ENCODE results near the gene FAM174C.

FAM174C gene

DNA sequence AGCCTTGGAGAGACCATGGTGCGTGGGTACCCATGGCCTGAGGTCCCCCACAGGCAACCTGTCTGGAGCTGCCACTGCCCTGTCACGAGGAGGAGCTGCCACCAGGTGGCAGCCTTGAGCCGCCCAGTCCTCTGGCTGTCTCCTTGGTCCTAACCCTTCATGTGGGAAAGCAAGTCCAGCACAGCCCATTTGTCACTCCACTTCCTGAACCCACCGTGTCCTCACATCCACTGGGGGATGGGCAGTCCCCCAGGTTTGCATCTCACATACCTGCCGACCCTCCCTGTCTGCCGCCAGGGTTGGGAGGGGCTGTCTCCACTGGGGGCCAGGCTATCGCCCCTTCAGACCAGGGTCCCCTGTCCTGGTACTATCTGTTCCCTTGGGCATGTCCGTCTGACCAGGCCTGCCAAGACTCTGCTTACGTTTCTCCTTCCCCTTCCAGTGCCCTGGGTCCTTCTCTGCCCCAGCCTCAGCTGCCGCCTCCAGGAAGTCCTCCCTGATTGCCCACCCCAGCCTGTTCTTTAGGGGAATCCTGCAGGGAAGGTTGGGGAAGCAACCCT is 4.5 kb downstream of the FAM174C start:
- POLR2A ChIA-PET, result interaction anchor here (1.5 to 2.3 kb wide), 2 partner anchors 11 to 75 kb away, joined by 3 to 33 read pairs; partner anchors contain the start of gene CIRBP
- no peak for TF ChIP-seq CTBP1 (IDR thresholded peaks at IDR 0.05; ENCODE audit: borderline replicate concordance)
- TF ChIP-seq, protein P1, sequence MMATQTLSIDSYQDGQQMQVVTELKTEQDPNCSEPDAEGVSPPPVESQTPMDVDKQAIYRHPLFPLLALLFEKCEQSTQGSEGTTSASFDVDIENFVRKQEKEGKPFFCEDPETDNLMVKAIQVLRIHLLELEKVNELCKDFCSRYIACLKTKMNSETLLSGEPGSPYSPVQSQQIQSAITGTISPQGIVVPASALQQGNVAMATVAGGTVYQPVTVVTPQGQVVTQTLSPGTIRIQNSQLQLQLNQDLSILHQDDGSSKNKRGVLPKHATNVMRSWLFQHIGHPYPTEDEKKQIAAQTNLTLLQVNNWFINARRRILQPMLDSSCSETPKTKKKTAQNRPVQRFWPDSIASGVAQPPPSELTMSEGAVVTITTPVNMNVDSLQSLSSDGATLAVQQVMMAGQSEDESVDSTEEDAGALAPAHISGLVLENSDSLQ (IDR thresholded peaks at IDR 0.05), result peak; percentile 41; the same call in 1 of the 2 replicates
- peak; percentile 77 for DNase-seq (ENCODE audit: extremely low spot score)
- CTCF ChIA-PET, result interaction anchor here (0.7 to 1.0 kb wide), 3 partner anchors 11 to 103 kb away, joined by 3 to 4 read pairs (median 3); partner anchors contain the start of gene CIRBP

DNA sequence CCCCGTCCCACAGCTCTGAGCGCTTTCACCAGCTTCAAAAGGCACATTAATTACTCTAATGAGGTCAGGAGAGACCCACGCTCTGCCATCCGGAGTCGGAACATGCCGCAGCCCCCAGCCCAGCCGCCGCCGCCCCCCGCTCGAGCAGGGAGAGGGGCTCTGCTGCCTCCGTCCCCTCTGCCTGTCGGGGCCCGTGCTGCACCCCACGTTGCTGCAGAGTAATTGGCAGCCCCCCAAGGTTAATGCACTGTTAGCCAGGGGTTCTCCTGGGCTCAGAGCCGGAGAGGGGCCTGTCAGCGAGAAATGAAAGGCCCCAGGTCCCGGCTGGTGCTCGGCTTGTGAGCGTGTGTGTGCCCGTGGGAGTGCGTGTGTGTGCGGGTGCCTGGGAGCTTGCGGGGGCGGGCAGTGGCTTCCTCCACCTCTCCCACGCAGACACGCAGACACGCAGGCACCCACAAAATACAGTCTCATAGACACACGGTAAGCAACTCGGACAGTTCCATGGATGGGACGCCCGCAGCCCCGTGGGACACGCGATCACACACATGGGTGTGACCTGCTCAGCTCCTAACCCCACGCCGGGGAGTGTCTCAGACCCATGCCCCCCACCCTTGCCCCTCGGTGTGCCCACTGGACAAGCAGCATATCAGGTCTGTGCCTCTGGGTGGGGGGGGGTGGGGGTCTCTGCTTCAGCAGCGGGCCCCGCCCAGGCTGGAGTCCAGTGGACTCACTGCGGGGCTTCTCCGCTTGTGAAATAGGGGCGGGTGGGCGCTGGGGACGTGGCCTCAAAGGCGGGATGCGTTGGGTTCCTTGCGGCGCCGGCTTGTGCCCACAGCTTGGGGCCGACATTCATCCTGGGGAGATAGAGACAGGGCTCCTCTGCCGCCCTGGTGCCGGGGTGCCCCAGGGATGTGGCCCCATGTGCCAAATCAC is 5.6 kb downstream of the FAM174C start:
- TF ChIP-seq NFRKB (IDR thresholded peaks at IDR 0.05) (no peak), HDGF (IDR thresholded peaks at IDR 0.05; ENCODE audit: borderline replicate concordance) (no peak), ELF4 (IDR thresholded peaks at IDR 0.05) (no peak)
- POLR2A ChIA-PET, result interaction anchor here (2.3 kb wide), 1 partner anchor 12 kb away, joined by 33 read pairs; the partner anchor contains the start of gene CIRBP
- CTCF ChIA-PET, result interaction anchor here (1.0 kb wide), 1 partner anchor 12 kb away, joined by 4 read pairs; the partner anchor contains the start of gene CIRBP
- no peak for DNase-seq (ENCODE audit: extremely low spot score)

DNA sequence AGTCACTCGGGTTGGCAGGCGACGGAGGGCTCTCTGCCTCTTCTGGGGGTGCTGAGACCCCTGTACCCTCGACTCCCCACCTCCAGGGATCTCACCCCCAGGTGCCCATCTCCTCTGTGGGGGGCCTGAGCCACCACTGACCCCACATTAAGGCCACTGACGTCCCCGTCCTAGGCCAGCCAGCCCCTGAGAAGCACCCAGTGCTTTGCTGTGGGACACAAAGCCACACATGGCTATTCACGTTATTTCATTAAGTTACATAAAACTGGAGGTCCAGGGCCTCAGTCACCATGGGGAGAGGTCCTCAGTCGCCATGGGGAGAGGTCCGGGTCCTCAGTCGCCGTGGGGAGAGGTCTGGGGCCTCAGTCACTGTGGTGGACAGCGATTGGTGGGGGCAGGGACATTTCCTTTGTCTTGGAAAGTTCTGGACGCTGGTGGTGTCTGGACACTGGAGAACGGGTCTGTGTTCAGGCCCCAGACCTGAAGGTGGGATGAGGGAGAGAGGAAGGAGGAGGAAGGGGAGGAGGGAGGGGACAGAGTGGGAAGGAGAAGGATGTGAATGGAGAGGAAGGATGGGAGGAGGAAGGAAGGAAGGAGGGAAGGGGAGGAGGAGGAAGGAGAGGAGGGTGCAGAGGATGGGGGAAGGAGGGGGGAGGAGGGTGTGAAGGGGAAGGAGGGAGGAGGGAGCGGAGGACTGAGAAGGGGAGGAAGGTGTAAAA is 6.4 kb downstream of the FAM174C start:
- CTCF ChIA-PET, result no interaction called here
- TF ChIP-seq SUZ12 (IDR thresholded peaks at IDR 0.05) (no peak), NFRKB (IDR thresholded peaks at IDR 0.05) (no peak), CTBP1 (IDR thresholded peaks at IDR 0.05; ENCODE audit: borderline replicate concordance) (no peak), TARDBP (IDR thresholded peaks at IDR 0.05) (no peak), L3MBTL2 (conservative IDR thresholded peaks at IDR 0.05) (no peak), FOXA1 (IDR thresholded peaks at IDR 0.05) (no peak), LEF1 (IDR thresholded peaks at IDR 0.05; ENCODE audit: borderline replicate concordance) (no peak), SP1 (IDR thresholded peaks at IDR 0.05) (no peak)
- DNase-seq (ENCODE audit: extremely low spot score), result no peak
- POLR2A ChIA-PET, result no interaction called here

DNA sequence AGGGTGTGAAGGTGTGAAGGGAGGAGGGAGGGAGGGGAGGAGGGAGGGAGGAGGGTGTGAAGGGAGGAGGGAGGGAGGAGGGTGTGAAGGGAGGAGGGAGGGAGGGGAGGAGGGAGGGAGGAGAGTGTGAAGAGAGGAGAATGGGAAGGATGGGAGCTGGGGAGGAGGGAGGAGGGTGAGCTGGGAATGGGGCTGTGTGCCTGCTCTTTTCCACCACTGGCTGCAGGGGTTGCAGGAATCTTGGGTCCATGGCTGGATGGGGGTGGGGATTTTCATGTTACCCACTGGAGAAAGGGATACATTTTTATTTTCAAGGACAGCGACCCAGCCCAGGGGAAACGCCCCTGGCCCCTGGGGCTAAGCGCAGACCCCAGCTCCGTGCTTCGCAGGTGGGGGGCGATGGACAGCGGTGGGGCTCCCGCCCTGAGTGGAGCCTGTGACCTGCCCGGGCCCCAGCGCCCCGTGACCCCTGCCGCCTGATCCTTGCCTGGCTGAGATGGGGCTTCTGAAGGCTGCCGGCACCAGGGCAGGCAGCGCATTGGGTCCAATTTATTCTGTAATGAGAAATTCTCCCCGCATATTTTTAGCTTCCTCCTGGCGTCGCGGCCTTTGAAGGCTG is 7.4 kb downstream of the FAM174C start:
- ChIA-PET POLR2A (interaction anchor here (3.7 kb wide), 1 partner anchor 13 kb away, joined by 34 read pairs; the partner anchor contains the start of gene CIRBP), CTCF (no interaction called here)
- TF ChIP-seq SP1 (IDR thresholded peaks at IDR 0.05) (no peak), NFRKB (IDR thresholded peaks at IDR 0.05) (no peak), FOXM1 (IDR thresholded peaks at IDR 0.05; ENCODE audit: borderline replicate concordance) (no peak), L3MBTL2 (conservative IDR thresholded peaks at IDR 0.05) (no peak), FOXK2 (IDR thresholded peaks at IDR 0.05) (no peak), CTBP1 (IDR thresholded peaks at IDR 0.05; ENCODE audit: borderline replicate concordance) (no peak), ARNT (IDR thresholded peaks at IDR 0.05) (no peak), SUZ12 (IDR thresholded peaks at IDR 0.05) (no peak), BHLHE40 (IDR thresholded peaks at IDR 0.05; ENCODE audit: borderline replicate concordance) (no peak)
- DNase-seq (ENCODE audit: extremely low spot score), result no peak

DNA sequence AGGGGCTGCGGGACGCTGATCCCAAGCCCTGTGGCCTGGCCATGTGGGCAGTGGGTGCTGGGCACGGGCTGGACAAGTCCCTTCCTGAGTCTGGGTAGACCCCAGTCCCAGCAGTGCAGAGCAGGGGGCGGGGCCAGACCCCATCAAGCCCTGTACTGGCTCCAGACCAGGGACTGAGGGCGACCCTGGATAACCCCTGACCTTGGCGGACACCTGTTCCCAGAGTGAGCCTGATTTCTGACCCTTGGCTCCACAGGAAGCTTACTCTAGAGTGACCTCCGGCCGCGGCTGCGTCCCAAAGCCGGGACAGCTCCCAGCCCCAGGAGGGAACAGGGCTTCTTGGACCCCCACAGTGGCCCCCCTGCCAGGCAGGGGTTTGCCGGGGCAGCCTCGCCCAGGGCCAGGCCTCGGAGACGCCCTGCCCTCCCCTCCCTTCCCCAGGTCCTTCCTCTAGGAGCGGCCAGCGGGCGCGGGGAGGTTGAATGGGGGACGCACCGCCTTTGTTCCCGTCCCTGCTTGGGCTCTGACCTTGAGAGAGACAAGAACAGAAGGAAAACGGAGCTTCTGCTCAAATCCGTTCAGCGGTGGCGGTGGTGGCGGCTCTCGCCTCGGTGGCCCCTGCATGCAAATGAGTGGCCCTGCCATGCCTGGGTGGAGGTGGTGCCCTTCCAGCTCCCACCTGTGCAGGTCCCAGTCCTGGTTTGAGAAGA is 8.0 kb downstream of the FAM174C start:
- ChIA-PET POLR2A (interaction anchor here (3.7 kb wide), 1 partner anchor 14 kb away, joined by 34 read pairs; the partner anchor contains the start of gene CIRBP), CTCF (interaction anchor here (0.6 kb wide), 1 partner anchor 63 kb away, joined by 4 read pairs; no protein-coding TSS in a partner anchor)

DNA sequence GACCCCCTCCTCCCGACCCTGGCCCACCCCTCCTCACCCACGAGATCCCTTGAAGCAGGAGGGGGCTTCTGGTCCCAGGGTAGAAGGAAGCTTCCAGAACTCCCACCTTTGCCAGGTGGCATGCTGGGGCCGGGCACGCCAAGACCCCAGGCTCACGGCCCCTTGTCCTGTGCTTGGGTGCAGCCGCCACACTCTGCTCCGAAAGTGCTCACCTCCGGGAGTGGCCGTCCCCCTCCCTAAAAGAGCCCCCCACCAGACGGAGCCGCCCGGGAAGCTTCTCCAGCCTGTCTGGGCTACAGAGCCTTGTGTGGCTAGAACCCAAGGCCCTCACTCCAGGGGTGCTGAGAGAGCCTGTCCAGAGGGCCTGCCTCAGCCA is 8.6 kb downstream of the FAM174C start:
- POLR2A ChIA-PET, result interaction anchor here (1.3 to 3.7 kb wide), 2 partner anchors 9 to 15 kb away, joined by 5 to 34 read pairs; partner anchors contain the start of genes CIRBP and FAM174C
- TF ChIP-seq LEF1 (IDR thresholded peaks at IDR 0.05; ENCODE audit: borderline replicate concordance), result no peak
- TF ChIP-seq SP1 (IDR thresholded peaks at IDR 0.05), result no peak
- no peak for TF ChIP-seq ZNF384 (IDR thresholded peaks at IDR 0.05)
- no peak for TF ChIP-seq NFRKB (IDR thresholded peaks at IDR 0.05)
- TF ChIP-seq BHLHE40 (IDR thresholded peaks at IDR 0.05; ENCODE audit: borderline replicate concordance), result no peak
- TF ChIP-seq FOXM1 (IDR thresholded peaks at IDR 0.05; ENCODE audit: borderline replicate concordance), result no peak
- TF ChIP-seq HDGF (IDR thresholded peaks at IDR 0.05; ENCODE audit: borderline replicate concordance), result no peak
- TF ChIP-seq ARNT (IDR thresholded peaks at IDR 0.05), result no peak
- TF ChIP-seq ELF4 (IDR thresholded peaks at IDR 0.05), result no peak
- no peak for TF ChIP-seq L3MBTL2 (conservative IDR thresholded peaks at IDR 0.05)
- no peak for TF ChIP-seq TARDBP (IDR thresholded peaks at IDR 0.05)
- DNase-seq (ENCODE audit: extremely low spot score), result no peak
- CTCF ChIA-PET, result interaction anchor here (0.6 kb wide), 1 partner anchor 63 kb away, joined by 4 read pairs; no protein-coding TSS in a partner anchor

More for the DNA sequence above, 8.0 kb downstream of the FAM174C start:
- DNase-seq (ENCODE audit: extremely low spot score), result no peak
- TF ChIP-seq LEF1 (IDR thresholded peaks at IDR 0.05; ENCODE audit: borderline replicate concordance), result no peak
- TF ChIP-seq FOXK2 (IDR thresholded peaks at IDR 0.05), result no peak
- no peak for TF ChIP-seq ELF4 (IDR thresholded peaks at IDR 0.05)
